NCI-H1694 treated with DMSO at 0.1 percent for 48 hours (cell line): Measurements from ENCODE around the gene EPN2.

Experiments
- DNase-seq: peaks from one replicate; lab custom pipeline; 2025; lab: John Stamatoyannopoulos, UW

EPN2 gene

GRCh38 chr17:19239544-19239943 lies 2.4 kb downstream of the EPN2 start:
- DNase-seq = no peak

GRCh38 chr17:19242323-19242722 lies 5.2 kb downstream of the EPN2 start:
- DNase-seq = no peak

- DNase-seq = no peak
Observed at GRCh38 chr17:19242926-19243325, 5.8 kb downstream of the EPN2 start.

DNA sequence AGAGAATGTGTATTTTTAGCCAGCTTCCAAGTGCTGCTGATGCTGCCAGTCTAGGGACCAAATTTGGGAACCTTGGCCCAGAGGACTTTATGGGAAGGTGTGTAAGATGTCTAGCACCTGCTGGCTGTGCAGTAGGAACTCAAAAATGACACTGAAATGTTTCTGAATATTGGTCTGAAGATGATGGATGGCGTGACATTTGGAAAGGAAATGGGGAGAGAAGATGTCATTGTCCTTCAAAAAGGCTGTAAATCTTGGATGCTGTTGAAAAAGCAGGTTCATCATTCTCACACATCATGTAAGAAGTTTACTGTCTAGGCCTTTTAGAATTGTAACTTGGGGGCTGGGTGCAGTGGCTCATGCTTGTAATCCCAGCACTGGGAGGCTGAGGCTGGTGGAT lies 6.7 kb downstream of the EPN2 start:
- DNase-seq = no peak

DNA sequence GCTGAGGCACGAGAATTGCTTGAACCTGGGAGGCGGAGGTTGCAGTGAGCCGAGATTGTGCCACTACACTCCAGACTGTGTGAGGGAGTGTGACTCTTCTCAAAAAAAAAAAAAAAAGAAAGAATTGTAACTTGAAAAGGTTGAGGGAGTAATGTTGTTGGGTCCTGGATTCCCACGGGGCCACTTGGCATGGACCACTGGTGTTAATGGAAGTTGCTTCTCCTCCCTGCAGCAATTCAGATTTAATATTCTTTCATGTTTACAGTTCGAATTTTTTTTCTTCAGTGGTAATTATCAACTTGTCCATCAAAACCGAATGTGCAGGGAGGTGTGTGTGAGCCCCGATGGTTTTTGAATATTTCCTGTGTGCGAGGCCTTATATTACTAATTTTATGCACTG lies 7.2 kb downstream of the EPN2 start:
- no peak for DNase-seq

DNA sequence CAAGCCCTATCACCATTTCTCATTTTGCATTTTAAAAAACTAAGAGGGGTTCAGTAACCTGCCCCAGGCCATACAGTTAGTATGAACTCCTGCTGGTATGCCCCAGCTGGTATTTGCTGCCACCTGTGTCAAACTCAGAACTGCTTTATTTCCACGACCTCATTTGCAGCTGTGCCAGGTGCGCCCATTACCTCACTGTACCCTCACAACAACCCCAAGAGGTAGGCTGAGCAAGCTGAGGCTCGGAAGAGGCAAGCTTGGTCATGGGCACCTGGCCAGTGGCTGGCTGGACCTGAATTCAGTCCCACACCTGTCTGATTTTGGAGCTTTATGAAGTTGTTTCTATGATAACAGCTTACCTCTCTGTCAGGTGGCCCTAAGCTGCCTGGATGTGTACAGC lies 7.6 kb downstream of the EPN2 start:
- no peak for DNase-seq

DNA sequence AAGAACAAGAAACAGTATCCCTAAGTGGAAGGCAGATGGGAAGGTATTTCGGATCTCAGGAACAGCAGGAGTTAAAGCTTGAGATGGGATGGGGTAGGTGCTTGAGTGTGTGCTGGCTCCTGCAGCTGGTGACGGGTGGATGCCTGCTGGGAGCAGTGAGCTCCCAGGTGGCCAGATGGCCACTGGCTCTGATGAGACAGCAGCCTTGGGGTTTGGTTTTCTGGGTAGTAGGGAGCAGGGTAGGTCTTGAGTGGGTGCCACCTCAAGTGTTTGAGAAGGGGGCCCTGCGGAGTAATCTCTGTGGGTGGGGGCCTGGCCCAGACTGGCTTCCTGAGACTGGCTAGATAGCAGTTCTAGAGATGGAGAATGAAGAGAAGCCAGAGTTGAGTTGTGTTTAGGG lies 10.3 kb downstream of the EPN2 start:
- DNase-seq = no peak

DNA sequence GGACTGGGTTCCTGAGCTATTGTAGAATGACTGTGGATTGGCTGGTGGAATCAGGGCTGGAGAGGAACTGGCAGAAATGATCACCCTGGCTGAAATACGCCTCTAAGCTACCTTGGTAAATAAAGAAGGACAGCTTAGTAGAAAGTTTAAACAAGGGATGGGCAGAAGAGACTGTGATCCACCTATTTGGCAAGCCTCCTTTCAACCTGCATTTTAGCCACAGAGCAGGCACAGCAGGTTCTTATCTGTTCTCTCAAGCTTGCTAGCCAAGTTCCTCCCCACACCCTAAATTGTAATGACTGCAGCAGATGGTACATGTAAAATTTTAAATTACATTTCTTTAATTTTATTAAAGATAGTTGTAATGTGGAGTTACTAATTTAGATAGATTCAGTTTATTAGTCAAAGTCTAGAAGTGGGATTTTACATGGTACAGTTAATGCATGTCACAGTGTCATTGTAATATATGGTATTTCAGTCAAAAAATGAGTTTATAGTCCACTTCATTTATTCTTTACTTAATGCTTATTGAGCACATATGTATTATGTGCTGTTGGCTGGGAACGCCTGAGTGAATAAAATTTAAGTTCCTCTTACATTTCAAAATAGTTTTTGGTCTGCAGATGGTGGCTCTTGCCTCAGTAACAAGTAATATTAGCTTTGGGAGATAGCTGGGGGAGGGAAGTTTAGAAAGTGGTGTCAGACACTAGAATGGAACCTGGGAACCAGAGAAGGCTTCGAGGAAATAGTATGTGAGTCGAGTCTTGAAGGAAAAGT lies 11.2 kb downstream of the EPN2 start:
- DNase-seq = peak; percentile 31

GRCh38 chr17:19248928-19249574 lies 11.9 kb downstream of the EPN2 start:
- no peak for DNase-seq

DNA sequence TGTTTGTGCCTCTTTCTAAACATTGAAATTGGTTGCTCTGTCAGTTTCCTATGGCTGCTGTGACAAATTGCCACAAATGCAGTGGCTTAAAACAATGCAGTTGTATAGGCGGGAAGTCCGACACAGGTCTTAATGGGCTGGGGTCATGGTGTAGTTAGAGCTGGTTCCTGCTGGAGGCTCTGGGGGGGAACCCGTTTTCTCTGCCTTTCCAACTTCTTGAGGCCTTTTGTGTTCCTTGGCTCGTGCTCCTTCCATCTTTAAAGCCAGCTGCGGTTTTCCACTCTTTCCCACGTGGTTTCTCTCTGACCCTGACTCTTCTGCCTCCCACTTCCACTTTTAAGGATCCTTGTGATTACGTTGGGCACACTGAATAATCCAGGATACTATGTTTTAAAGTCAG lies 12.5 kb downstream of the EPN2 start:
- no peak for DNase-seq

GRCh38 chr17:19250421-19251173 lies 13.4 kb downstream of the EPN2 start:
- peak; percentile 67 for DNase-seq

- DNase-seq = no peak
Observed at GRCh38 chr17:19253112-19253511, 15.9 kb downstream of the EPN2 start.

DNA sequence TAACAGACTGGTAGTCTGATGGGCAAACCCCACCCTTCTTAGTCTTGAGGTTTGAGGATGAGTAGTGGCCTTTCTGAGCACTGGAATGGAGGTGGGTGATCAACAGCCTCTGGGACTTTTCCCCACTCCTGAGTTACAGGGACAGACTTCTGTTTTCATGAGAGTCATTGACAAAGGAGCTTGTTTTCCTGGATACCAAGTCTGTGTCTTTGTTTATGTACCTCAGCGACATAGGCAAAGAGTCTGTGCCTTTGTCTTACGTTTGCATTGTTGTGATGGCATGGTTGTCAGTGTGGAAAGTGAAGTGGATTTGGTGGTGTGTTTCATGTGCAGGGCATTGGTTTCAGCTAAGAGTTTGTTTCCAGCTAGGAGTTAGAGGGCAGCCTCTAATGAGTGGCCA lies 17.5 kb downstream of the EPN2 start:
- DNase-seq = no peak

DNA sequence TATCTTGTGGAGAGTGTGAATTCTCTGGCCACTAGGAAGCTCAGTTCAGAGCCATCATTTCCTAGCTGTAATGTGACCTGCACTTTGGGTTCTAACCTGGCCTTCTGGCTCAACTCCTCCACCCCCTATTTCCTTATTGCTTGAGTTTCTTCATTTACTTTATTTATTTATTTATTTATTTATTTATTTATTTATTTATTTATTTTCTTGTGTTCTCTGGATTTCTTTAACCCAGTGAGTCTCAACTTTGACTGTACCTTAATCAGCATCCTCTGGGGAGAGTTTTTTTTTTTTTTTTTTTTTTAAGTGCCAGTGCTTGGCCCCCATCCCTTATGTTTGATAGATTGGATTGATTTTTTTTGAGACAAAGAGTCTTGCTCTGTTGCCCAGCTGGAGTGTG lies 18.1 kb downstream of the EPN2 start:
- no peak for DNase-seq

GRCh38 chr17:19258371-19258770 lies 21.2 kb downstream of the EPN2 start:
- no peak for DNase-seq

DNA sequence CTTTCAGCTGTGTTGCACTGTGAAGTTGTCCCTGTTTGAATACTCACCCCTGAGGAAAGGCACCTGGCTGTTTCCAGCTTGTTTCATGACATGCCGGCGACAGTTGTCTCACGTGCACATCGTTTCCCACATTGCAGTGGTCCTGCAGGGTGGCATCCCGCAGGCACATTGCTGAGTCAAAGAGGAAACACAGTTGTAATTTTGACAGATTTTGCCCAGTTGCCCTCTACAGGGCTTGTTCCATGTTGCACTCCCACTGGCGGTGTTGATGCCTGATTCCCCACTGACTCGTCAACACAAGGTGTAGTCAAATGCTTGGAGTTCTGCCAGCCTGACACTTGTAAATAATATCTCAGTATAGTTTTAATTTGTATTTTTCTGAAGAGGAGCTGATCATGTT lies 23.8 kb downstream of the EPN2 start:
- DNase-seq = peak; percentile 26

- DNase-seq = no peak
Observed at GRCh38 chr17:19261426-19261825, 24.3 kb downstream of the EPN2 start.

DNA sequence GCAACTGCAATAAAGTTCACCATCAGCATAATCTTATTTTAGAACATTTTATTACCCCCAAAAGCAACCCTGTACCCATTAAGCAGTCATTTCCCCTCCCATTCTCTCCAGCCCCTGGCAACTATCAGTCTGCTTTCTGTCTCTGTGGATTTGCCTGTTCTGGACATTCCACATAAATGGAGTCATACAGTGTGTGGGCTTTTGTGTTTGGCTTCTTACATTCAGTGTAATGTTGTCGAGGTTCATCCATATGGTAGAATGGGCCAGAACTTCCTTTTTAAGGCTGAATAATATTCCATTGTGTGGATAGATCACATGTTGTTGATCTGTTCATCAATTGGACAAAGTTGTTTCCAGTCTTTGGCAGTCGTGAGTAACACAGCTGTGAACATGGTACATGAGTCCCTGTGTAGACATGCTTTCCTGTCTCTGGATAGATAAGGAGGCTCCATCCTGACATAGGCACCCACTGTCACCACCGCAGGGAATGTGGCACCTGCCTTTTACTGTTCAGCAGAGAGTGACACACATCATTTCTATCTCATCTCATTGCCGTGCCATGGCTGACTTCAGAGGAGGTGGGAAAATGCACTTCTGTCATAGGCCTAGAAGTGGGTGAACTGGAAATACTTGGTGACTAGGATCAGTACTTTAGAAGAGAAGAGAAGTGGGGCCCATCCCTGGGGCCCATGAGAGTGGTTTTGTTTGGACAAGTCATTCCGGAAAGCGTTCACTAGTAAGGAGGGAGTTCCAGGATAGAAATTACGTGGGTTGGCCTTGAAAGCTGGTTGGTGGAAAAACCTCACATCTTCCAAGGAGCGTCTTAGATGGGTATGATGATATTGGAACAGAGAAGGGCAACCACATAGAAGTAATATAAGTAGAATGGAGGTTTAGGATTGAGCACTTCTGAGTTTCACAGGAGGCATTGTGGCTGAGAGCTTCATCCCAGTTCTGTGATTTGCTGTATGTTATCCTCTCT lies 25.8 kb downstream of the EPN2 start:
- DNase-seq = no peak

- no peak for DNase-seq
Observed at GRCh38 chr17:19263641-19264051, 26.5 kb downstream of the EPN2 start.

DNA sequence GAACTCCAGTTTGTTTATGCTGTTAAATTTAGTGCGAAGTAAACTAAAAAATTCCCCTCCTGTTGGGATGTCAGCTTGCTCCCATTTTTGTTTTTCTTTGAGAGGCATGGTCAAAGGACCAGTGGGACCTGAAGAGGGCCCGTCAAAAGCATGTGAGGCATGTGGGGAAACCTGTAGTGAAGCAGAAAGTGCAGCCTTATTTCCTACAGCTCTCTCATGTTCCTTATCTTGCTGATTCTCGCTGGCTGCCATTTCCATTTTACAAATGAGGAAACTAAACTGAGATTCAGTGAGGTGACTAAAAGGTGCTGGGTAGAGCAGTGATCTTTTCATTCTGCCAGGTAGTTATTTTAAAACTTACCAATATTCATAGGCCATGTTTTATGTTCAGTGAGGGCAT lies 27.1 kb downstream of the EPN2 start:
- no peak for DNase-seq

- no peak for DNase-seq
Observed at GRCh38 chr17:19264681-19265080, 27.5 kb downstream of the EPN2 start.

DNA sequence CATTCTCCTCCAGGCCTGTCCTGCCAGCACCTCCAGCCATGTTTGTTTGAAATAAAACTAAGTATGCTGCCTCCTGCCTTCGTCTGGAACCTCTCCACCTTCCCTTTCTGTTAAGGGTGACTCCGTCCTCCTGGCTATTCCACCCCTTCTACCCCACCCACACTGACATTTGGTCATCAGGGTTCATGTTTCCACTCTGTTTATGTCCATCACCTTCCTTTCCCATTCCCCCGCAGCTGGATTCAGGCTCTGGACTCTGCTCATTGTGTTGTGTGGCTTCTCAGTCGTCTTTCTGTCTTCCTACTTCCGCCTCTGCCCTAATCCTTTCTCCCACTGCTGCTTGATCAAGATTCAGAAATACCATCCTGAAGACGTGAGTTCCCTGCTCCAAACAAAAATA lies 28.6 kb downstream of the EPN2 start:
- no peak for DNase-seq
